GM19468 (cell line): ENCODE data around the gene NUDT16.
"Not testable (repeated sequence)": the region's sequence is repeated elsewhere in the genome, so short reads cannot be mapped to it uniquely, and the experiment has no call there.

ENCODE experiments used
- ATAC-seq: cut with Tn5 transposase; IDR thresholded peaks from one replicate; pipeline ENCODE4 v1.9.1; 2021; ENCODE audit warnings: mild to moderate bottlenecking, moderate library complexity, moderate number of reproducible peaks; ENCODE audit not compliant: unreplicated experiment; ENCODE audit errors: extremely low read depth

The NUDT16 gene

DNA sequence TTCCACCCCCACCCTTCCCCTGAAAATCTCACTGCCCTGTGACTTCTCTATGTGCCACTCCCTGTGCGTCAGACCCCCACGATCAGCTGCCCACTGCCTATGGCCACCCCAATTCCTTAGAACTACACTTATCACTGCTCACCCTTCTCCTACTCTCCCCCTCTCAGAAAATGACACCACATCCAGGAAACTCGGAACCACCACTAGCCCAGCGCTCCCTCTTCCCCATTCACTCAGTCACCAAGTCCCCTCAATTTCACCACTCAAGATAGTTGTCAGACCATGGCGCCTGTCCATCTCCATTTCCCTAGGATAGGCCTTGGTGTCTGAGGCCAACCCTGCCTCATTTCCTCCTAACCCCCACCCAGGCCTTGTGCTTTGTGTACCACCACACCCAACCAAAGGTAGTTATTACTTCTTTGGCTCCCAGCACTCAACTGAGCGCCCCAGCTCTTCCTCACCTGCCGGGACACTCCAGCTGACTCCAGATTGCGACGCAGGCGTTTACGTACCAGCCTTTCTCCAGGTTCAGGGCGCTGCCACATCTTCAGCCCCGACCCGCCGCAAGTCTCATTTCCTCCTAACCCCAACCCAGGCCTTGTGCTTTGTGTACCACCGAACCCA lies 641 bp upstream of the NUDT16 start:
- ATAC-seq: not testable (repeated sequence)

GRCh38 chr3:131386429-131387165 lies 5.0 kb downstream of the NUDT16 start:
- no peak for ATAC-seq

DNA sequence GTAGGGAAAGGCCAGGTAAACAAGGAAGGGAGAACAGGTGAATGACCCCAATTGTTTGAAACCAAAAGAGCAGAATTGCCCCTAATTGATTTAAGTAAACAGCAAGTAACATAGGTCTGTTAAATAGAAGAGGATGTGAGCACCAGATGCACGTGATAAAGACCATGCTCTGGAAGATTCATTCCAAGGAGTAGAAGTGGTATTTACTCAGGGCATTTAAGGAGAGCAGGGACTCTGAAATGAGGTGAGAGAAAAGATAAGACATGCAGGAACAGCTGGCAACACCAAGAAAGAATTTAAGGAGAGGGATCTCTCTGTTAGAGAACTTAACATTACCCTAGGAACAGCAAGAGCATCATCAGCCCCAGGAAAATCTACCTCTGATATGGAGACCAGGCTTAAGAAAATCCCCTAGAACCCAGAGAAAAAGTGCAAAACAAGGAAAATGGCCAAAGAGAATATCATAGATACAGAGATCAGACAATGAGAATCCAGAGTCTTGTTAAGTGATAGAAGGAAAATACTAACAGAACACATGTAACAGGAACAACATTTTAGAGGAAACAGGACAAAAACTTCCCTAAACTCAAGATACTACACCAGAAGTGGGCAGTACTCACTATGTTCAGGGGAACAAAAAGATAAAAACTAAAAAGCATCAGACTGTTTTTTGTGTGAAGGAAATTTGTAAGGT lies 6.4 kb downstream of the NUDT16 start:
- ATAC-seq: no peak

- ATAC-seq: no peak
Measured at GRCh38 chr3:131388490-131388799, 6.9 kb downstream of the NUDT16 start.

- ATAC-seq: no peak
Measured at GRCh38 chr3:131390331-131390730, 8.8 kb downstream of the NUDT16 start.

GRCh38 chr3:131393051-131393450 lies 11.5 kb downstream of the NUDT16 start:
- ATAC-seq: no peak

DNA sequence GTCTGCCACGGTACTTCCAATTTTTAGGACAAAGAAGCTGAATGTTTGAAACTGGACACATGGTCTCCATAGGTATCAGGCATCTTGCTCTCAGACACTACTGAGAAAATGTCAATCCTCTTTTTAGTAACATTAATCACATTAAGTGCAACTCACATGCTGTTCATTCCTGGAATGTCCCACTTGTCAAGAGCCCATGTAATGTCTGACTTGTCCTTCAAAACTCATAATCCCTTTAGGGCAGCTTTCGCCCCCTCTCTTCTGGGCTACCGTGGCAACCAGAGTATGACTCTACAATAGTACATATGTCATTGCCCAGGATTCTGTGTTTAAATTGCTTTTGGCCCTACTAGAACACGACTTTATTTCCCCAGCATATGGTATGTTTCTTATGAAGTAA lies 12.3 kb downstream of the NUDT16 start:
- no peak for ATAC-seq

DNA sequence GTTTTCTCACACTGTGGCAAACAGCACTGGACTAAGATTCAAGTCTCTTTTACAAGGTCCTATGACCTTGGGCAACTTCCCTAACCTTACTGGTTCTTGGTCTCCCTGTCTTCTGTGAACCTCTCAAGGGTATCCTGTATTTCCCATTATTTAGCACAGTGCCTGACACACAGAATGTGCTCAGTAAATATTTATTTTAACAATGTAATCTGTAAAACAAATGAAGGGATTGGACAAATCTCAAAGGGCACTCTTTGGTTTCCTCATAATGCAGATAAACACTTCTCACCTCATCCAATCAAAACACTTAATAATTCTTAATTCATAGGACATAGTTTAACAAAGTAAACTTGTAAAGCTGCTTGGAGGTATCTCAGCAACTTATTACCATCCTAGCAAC lies 12.8 kb downstream of the NUDT16 start:
- ATAC-seq: no peak

- ATAC-seq: no peak
Measured at GRCh38 chr3:131396170-131396569, 14.6 kb downstream of the NUDT16 start.

DNA sequence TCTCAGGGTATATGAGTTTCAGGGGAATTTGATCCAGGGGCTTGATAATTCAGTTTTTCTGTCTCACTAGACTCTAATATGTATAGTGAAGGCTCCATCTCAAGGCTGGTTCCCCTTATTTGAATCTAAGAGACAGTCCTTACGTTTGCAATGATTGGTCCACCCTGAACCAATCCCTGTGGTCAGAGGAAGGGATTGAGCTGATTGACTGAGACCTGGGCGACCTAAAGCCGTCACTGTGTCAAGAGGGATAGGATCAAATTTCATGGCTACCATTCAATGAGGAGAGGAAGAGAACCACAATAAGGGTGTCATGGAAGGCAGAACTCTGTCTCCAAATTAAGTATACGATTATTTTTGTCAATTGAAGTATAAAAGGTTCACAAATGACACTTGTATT lies 16.3 kb downstream of the NUDT16 start:
- ATAC-seq: no peak

DNA sequence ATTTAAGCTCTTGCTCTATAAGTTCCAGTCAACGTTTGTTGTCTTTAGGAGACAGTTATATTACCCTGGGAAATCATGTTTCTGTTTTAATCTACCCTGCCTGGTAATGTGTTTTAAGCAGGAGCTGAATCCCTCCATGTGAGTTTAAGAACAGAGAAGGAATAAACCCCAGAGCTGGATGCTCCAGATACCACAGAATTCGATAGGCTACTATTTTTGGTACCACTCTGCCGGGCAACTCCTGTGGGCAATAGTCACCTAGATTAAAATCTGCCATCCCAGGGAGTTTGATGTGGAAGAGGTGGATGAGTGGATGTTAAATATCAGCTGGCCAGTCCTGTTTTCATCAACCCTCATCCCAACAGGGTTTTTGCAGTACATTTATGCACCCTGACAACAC lies 20.4 kb downstream of the NUDT16 start:
- no peak for ATAC-seq

DNA sequence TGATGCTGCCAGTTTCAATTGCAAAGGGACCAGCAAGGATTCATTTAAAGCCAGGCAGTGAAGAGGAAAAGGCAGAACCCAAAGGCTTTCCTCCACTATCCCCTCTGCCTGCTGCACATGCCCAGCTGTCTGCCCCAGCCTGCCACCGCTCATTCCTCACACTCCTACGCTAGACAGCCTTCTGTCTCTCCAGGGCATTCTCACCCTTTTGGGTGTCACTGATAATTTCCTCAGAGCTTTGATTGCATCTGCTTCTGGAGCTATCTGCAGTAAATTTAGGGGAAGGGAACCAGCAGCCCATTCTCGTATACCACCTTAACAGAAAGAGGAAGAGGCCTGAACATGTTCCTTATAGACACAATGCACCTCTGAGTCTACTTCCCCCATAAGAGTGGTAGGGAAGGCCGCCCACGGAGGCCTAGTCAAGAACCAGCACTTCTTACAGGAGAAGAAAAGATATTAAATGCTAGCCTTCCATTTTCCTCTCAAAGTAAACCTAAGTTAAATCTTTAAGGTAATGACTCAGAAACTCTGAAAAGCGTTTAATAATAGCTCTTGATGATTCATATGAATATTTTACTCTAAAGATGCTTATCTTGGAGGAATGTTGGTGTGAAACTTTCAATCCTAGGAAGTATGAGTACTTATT lies 20.9 kb downstream of the NUDT16 start:
- ATAC-seq: no peak

- ATAC-seq: no peak
Measured at GRCh38 chr3:131403216-131403895, 21.8 kb downstream of the NUDT16 start.

DNA sequence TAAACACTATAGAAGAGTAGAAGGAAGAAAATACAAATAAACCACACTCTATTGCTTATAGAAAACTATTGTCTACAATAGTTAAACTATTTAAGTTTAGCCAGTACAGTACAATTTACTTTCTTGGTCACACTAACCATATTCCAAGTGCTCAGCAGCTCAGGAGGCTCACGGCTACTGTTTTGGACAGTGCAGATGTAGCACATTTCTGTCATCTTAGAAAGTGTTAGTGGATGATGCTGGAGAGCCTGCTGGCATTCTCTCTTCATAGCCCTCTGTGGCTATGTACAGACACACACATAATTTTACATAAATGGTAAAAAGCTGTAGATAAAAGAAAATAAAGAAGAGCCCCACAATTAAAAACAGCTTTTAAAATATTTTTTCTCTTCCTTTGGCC lies 23.8 kb downstream of the NUDT16 start:
- no peak for ATAC-seq

GRCh38 chr3:131406274-131406673 lies 24.7 kb downstream of the NUDT16 start:
- ATAC-seq: no peak

DNA sequence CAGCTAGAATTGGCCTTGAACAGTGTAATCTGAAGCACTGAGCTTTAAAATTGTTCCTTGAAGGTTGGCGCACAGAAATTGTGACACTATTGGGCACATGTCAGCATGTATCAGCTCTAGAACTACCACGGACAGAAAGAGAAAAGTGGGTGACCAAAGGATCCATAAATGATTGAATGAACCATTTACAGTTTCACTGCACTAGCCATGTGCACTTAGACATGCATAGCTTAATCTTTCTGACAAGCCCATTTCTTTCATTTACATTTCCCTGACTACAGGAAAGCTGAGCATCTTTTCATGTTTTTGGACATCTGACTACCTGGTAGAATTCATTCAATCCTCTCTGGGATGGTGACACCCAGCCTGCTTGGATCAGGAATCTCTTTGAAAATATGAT lies 36.2 kb downstream of the NUDT16 start:
- ATAC-seq: no peak

DNA sequence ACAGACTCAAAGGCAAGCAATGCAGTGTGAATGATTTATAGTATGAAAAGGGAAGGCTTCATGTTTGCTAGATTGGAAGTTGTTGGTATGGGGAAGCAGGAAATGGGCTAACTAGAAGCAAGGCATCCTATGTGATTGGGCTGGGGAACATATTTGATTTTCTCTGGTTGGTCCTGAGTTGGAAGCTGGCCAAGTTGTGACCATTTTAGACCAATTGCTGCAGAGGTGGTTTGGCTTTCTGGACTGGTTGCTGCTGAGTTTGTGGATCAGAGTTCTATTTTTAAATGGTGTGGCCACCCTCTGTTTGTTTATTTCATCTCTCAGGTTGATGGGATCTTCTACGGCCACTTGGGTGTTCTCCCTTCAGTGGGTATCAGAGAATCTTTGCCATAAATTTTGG lies 39.7 kb downstream of the NUDT16 start:
- ATAC-seq: no peak

DNA sequence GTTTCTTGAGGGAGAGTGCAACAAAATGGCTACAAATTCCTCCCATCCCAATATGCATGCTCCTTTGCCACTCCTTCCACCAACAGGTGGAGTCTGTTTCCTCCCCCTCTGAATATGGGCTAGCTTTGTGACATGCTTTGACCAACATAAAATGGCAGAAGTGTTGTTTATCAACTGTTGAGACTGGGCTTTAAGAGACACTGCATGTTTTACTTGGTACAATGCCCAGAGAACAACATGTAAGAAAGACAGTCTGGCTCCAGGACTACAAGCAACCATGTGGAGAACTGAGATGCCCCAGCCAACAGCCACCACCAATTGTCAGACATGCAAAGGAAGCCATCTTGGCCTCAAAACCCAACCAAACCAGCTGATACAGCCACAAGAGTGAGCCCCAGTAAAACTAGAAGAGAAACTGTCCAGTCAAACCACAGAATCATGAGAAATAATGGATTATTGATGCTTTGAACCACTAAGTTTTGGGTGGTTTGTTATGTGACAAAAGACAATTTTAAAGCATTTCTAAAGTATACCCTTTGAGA lies 40.5 kb downstream of the NUDT16 start:
- ATAC-seq: no peak

DNA sequence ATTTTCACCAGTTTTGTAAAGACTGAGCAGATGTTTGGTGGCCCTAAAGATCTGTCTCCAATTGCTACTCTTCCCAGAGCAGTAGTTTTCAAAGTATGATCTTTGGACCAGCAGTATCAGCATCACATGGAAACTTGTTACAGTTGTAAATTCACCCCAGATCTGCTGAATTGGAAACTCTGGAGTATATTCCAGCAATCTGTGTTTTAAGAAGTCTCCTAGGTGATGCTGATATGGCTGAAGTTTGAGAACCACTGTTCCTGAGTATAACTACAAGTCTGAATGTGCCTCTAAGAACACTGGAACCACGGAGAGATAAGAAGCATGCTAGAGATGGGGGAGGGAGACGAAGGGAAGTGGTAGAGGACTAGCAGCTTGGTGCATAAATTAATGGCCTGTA lies 45.7 kb downstream of the NUDT16 start:
- ATAC-seq: no peak

DNA sequence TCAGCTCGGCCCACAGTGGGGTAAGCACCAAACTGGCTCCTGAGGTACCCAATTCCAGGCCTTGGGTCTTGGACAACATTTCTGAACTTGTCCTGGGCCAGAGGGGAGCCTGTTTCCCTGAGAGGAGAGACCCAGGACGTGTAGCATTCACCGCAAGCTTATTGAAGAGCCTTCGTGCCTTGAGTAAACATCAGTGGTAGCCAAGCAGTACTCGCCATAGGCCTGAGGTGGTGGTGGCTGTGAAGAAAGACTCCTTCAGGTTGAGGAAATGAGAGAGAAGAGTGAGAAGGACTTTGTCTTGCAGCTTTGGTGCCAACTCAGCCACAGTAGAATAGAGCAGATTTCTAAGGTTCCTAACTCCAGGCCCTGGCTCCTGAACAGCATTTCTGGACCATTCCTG lies 50.2 kb downstream of the NUDT16 start:
- no peak for ATAC-seq
